ENCODE measurements around the gene COL5A2. TPM values are rescaled to one million over a fixed set of nuclear protein-coding genes. Genes with fewer than 3 reads are reported as not detected.

COL5A2 gene
- total RNA-seq, 6 donors from 2014 or later, result 9.0 to 42.7 (median 26.8) TPM

DNA sequence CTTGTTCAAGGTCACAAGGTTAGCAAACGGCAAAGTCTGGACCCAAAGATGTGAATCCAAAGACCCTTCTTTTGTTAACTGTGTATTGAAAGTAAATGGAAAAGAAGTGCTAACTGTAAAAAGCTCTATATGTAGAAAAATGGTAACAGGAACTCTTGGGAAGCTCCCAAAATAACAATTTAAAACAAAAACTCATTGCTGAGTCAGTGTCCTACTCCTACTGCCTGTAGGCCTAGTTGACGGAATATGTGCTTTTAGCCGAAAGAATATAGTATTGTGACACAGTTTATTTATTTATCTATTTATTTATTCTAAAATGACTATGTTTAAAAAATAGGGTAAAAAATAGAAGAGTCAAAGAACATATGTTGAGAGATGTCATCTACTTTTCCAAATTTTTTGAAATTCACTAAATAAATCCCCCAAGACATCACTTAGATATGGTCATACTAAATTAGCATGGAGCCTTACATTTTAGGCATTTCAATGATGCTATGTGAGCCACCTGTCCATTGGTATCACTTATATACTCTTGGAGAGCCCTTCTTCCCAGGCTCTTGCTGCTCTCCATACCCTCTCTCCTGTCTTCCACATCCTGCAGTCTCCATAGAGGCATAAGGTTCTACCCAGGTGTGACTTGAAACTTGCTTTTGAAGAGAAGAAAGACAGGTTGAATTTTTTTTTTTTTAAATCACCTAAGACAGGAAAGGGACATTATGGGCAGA is 13.7 kb downstream of the COL5A2 start:
- DNase-seq (no peak), ATAC-seq (ENCODE audit: low FRiP score in 2 of 2) (no peak)
- H3K9me3 ChIP-seq, result no peaks in the 10 kb centered on the region
- TF ChIP-seq, protein P1, sequence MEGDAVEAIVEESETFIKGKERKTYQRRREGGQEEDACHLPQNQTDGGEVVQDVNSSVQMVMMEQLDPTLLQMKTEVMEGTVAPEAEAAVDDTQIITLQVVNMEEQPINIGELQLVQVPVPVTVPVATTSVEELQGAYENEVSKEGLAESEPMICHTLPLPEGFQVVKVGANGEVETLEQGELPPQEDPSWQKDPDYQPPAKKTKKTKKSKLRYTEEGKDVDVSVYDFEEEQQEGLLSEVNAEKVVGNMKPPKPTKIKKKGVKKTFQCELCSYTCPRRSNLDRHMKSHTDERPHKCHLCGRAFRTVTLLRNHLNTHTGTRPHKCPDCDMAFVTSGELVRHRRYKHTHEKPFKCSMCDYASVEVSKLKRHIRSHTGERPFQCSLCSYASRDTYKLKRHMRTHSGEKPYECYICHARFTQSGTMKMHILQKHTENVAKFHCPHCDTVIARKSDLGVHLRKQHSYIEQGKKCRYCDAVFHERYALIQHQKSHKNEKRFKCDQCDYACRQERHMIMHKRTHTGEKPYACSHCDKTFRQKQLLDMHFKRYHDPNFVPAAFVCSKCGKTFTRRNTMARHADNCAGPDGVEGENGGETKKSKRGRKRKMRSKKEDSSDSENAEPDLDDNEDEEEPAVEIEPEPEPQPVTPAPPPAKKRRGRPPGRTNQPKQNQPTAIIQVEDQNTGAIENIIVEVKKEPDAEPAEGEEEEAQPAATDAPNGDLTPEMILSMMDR (IDR thresholded peaks at IDR 0.05), result no peak
- TF ChIP-seq POLR2A (IDR thresholded peaks at IDR 0.05) (no peak), POLR2AphosphoS5 (IDR thresholded peaks at IDR 0.05) (no peak), EP300 (IDR thresholded peaks at IDR 0.05) (no peak)
- no peak overlapping the region for H3K4me3 ChIP-seq
- H3K4me1 ChIP-seq, result peaks cover 0 to 3% (median 0%) of the 10 kb centered on the region in 4 donors
- H3K27ac ChIP-seq, result no peak overlapping the region
- no peaks in the 10 kb centered on the region for H3K36me3 ChIP-seq
- no peaks in the 10 kb centered on the region for H3K27me3 ChIP-seq
- 90 to 93% methylated on average over 3 of the region's 3 CpGs for WGBS, 2 donors

DNA sequence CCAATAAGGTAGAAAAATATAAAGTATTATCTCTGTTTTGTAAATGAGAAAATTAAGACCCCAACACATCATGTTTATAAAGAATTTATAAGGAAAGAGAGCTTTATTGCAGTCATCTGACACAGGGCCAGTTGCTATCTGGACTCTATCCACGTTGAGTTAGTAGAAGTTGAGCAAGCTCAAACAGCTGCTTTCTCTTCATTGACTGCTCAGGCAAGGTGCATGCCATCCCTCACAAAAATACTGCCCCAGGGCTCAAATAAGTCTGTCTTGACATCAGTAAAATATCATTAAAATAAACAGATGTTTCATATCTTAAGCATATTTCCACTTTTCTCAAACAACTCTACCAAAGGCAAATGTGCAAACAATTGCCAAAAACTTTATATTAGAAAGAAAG is 14.8 kb downstream of the COL5A2 start:
- 31 to 41% methylated on average over 1 of the region's 1 CpG for WGBS, 2 donors
- peak in 1 of 2 donors; percentile 69 for ATAC-seq (ENCODE audit: low FRiP score in 2 of 2)
- Histone ChIP-seq H3K27ac (no peak overlapping the region), H3K4me1 (peaks cover 0 to 3% (median 0%) of the 10 kb centered on the region in 4 donors), H3K36me3 (no peaks in the 10 kb centered on the region), H3K9me3 (no peaks in the 10 kb centered on the region), H3K4me3 (no peak overlapping the region), H3K27me3 (no peaks in the 10 kb centered on the region)
- DNase-seq, result no peak
- TF ChIP-seq EP300 (IDR thresholded peaks at IDR 0.05), result no peak
- TF ChIP-seq POLR2AphosphoS5 (IDR thresholded peaks at IDR 0.05), result no peak
- TF ChIP-seq, protein P1 (IDR thresholded peaks at IDR 0.05), result no peak
- no peak for TF ChIP-seq POLR2A (IDR thresholded peaks at IDR 0.05)

DNA sequence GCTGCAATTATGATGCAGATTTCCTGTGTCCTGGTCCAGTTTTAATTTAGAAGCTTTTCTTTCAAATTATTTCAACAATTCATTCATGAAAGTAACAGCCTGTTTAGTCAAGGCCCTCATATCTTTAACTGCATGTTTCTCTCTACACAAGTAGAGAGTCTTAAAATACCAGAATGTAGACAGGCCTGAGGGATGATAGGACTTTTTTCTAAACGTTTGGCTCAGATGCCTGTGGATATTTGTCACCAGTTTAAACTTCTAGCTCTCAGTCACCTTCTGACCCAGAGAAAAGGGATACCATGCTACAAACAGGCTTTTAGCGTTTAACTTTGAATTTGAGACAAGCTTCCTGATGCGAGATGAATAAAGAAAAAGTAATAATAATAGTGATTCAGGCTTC is 15.7 kb downstream of the COL5A2 start:
- no peak overlapping the region for H3K27ac ChIP-seq
- peaks cover 0 to 3% (median 0%) of the 10 kb centered on the region in 4 donors for H3K4me1 ChIP-seq
- TF ChIP-seq POLR2AphosphoS5 (IDR thresholded peaks at IDR 0.05), result no peak
- no peak for TF ChIP-seq EP300 (IDR thresholded peaks at IDR 0.05)
- TF ChIP-seq POLR2A (IDR thresholded peaks at IDR 0.05), result no peak
- TF ChIP-seq, protein P1 (IDR thresholded peaks at IDR 0.05), result no peak
- DNase-seq (no peak), ATAC-seq (ENCODE audit: low FRiP score in 2 of 2) (peak in 1 of 2 donors; percentile 43)
- 38 to 45% methylated on average over 3 of the region's 3 CpGs for WGBS, 2 donors
- H3K9me3 ChIP-seq, result no peaks in the 10 kb centered on the region
- H3K27me3 ChIP-seq, result no peaks in the 10 kb centered on the region
- no peak overlapping the region for H3K4me3 ChIP-seq
- no peaks in the 10 kb centered on the region for H3K36me3 ChIP-seq

DNA sequence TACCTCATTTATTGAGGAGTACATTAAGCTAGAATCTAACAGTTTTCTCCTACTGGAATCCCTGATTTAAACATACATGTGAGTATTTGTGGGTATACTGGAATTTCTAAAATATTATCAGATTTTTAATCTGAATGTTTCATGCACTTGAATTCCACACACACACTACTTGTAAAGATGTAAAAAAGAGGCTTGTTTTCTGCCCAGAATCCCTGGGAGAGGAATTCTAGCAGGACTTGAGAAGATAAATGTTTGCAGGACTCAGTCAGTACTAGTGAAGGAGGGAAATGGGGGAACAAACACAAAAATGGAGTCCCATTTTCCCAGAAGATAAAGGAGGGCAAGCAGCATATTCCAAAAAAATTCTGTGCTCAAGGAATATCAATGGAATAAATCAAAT is 17.0 kb downstream of the COL5A2 start:
- Histone ChIP-seq H3K27me3 (no peaks in the 10 kb centered on the region), H3K4me3 (no peak overlapping the region), H3K4me1 (peaks cover 0 to 3% (median 0%) of the 10 kb centered on the region in 4 donors), H3K36me3 (no peaks in the 10 kb centered on the region), H3K9me3 (no peaks in the 10 kb centered on the region), H3K27ac (no peak overlapping the region)
- no peak for TF ChIP-seq EP300 (IDR thresholded peaks at IDR 0.05)
- TF ChIP-seq POLR2A (IDR thresholded peaks at IDR 0.05), result no peak
- no peak for TF ChIP-seq POLR2AphosphoS5 (IDR thresholded peaks at IDR 0.05)
- TF ChIP-seq, protein P1 (IDR thresholded peaks at IDR 0.05), result no peak
- DNase-seq (no peak), ATAC-seq (ENCODE audit: low FRiP score in 2 of 2) (no peak)

DNA sequence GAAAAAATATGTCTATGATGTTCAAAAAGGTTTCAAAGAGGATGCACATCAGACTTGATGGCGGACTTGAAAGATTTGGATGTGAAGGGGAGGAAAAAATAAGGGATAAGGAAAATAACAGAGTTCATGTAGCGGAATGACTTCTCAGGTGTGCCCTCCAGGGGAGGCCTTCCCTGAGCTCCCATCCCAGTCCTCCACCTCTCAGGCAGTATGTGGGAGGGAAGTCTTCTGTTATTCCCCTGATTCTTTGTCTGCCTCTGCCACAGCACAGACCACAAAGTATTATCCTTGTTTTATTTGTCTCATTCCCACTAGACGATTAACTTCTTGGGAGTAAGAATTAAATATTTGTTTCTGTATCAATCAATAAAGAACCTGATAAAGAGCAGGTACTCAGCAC is 17.7 kb downstream of the COL5A2 start:
- TF ChIP-seq POLR2A (IDR thresholded peaks at IDR 0.05), result no peak
- TF ChIP-seq EP300 (IDR thresholded peaks at IDR 0.05), result no peak
- no peak for TF ChIP-seq POLR2AphosphoS5 (IDR thresholded peaks at IDR 0.05)
- TF ChIP-seq, protein P1 (IDR thresholded peaks at IDR 0.05), result no peak
- no peaks in the 10 kb centered on the region for H3K27me3 ChIP-seq
- WGBS, 2 donors, result 85 to 91% methylated on average over 3 of the region's 3 CpGs
- peaks cover 0 to 3% (median 0%) of the 10 kb centered on the region in 4 donors for H3K4me1 ChIP-seq
- H3K9me3 ChIP-seq, result no peaks in the 10 kb centered on the region
- ATAC-seq (ENCODE audit: low FRiP score in 2 of 2) (no peak), DNase-seq (no peak)
- H3K27ac ChIP-seq, result no peak overlapping the region
- H3K4me3 ChIP-seq, result no peak overlapping the region
- no peaks in the 10 kb centered on the region for H3K36me3 ChIP-seq

Measured in upper lobe of left lung (tissue), 6 donors.